ENCODE results near the gene ITSN1.

GRCh38 chr21:33874161-33874560 lies 231.9 kb downstream of the ITSN1 start:
- no peak for TF ChIP-seq POLR2AphosphoS5 (IDR thresholded peaks at IDR 0.05; ENCODE audit: low read depth, low read length)
- TF ChIP-seq REST (IDR thresholded peaks at IDR 0.05; ENCODE audit: insufficient read depth in 1 of 2, low read depth in 2 of 2, low read length in 1 of 2), result no peak
